Activated T-helper 17 cell treated with anti-CD3 and anti-CD28 coated beads, Interleukin-2, amount 50 U/mL, for 72 hours (primary cell): ENCODE data around the gene PID1. TPM values are rescaled to one million over a fixed set of nuclear protein-coding genes. Genes with fewer than 3 reads are reported as not detected.

ENCODE experiments used
- ATAC-seq: fragments of 150-1000 bp; cut with Tn5 transposase; replicated peaks from 2 replicates; pipeline ENCODE4 v1.10.0; 2021; ENCODE audit warnings: mild to moderate bottlenecking, moderate library complexity
- H3K27ac Mint-ChIP-seq: one replicate; pipeline ENCODE4 v1.8.0; 2022; ENCODE audit warnings: mixed read lengths
- H3K27me3 Mint-ChIP-seq: one replicate; pipeline ENCODE4 v1.8.0; 2022; ENCODE audit warnings: mixed read lengths
- H3K36me3 Mint-ChIP-seq: one replicate; pipeline ENCODE4 v1.8.0; 2022; ENCODE audit warnings: low read depth, mild to moderate bottlenecking, mixed read lengths
- H3K4me1 Mint-ChIP-seq: one replicate; pipeline ENCODE4 v1.8.0; 2022; ENCODE audit warnings: mixed read lengths
- H3K4me3 Mint-ChIP-seq: one replicate; pipeline ENCODE4 v1.8.0; 2022; ENCODE audit warnings: mild to moderate bottlenecking, mixed read lengths
- H3K9me3 Mint-ChIP-seq: one replicate; pipeline ENCODE4 v1.8.0; 2022; ENCODE audit warnings: mixed read lengths
- total RNA-seq, 2 donors: library from RNA; stranded (reverse); gene quantifications; one replicate each; pipeline ENCODE4 v1.2.3, GENCODE V29; 2022

PID1 gene
- total RNA-seq, 2 donors from 2014 or later, result not detected

- Mint-ChIP-seq H3K36me3 (no peaks in the 10 kb centered on the region), H3K27ac (no peak overlapping the region), H3K9me3 (peaks cover 13% of the 10 kb centered on the region), H3K27me3 (no peaks in the 10 kb centered on the region), H3K4me1 (no peaks in the 10 kb centered on the region), H3K4me3 (no peak overlapping the region)
- no peak for ATAC-seq
Observed at GRCh38 chr2:229059331-229060033, 211.6 kb downstream of the PID1 start.

GRCh38 chr2:229057976-229058553 lies 213.0 kb downstream of the PID1 start:
- H3K36me3 Mint-ChIP-seq, result no peaks in the 10 kb centered on the region
- H3K4me1 Mint-ChIP-seq, result no peaks in the 10 kb centered on the region
- H3K9me3 Mint-ChIP-seq, result peaks cover 13% of the 10 kb centered on the region
- no peaks in the 10 kb centered on the region for H3K27me3 Mint-ChIP-seq
- H3K27ac Mint-ChIP-seq, result no peak overlapping the region
- no peak overlapping the region for H3K4me3 Mint-ChIP-seq
- no peak for ATAC-seq

GRCh38 chr2:229054311-229054710 lies 216.8 kb downstream of the PID1 start:
- ATAC-seq, result no peak
- Mint-ChIP-seq H3K27me3 (no peaks in the 10 kb centered on the region), H3K4me3 (no peak overlapping the region), H3K27ac (no peak overlapping the region), H3K4me1 (no peaks in the 10 kb centered on the region), H3K9me3 (peaks cover 4% of the 10 kb centered on the region), H3K36me3 (no peaks in the 10 kb centered on the region)

GRCh38 chr2:229051798-229052197 lies 219.3 kb downstream of the PID1 start:
- no peaks in the 10 kb centered on the region for H3K36me3 Mint-ChIP-seq
- no peaks in the 10 kb centered on the region for H3K4me1 Mint-ChIP-seq
- H3K27ac Mint-ChIP-seq, result no peak overlapping the region
- peaks cover 6% of the 10 kb centered on the region for H3K9me3 Mint-ChIP-seq
- ATAC-seq, result no peak
- no peaks in the 10 kb centered on the region for H3K27me3 Mint-ChIP-seq
- no peak overlapping the region for H3K4me3 Mint-ChIP-seq

GRCh38 chr2:229050133-229050532 lies 221.0 kb downstream of the PID1 start:
- Mint-ChIP-seq H3K27me3 (no peaks in the 10 kb centered on the region), H3K27ac (no peak overlapping the region), H3K4me3 (no peak overlapping the region), H3K4me1 (no peaks in the 10 kb centered on the region), H3K36me3 (no peaks in the 10 kb centered on the region), H3K9me3 (peaks cover 4% of the 10 kb centered on the region)
- no peak for ATAC-seq

GRCh38 chr2:229048134-229048533 lies 223.0 kb downstream of the PID1 start:
- Mint-ChIP-seq H3K9me3 (peaks cover 9% of the 10 kb centered on the region), H3K4me1 (no peaks in the 10 kb centered on the region), H3K27me3 (no peaks in the 10 kb centered on the region), H3K36me3 (no peaks in the 10 kb centered on the region), H3K4me3 (no peak overlapping the region), H3K27ac (no peak overlapping the region)
- ATAC-seq, result no peak

GRCh38 chr2:229045671-229046070 lies 225.4 kb downstream of the PID1 start:
- no peaks in the 10 kb centered on the region for H3K27me3 Mint-ChIP-seq
- H3K4me3 Mint-ChIP-seq, result no peak overlapping the region
- H3K4me1 Mint-ChIP-seq, result no peaks in the 10 kb centered on the region
- peaks cover 9% of the 10 kb centered on the region for H3K9me3 Mint-ChIP-seq
- H3K36me3 Mint-ChIP-seq, result no peaks in the 10 kb centered on the region
- no peak for ATAC-seq
- no peak overlapping the region for H3K27ac Mint-ChIP-seq

- Mint-ChIP-seq H3K27me3 (no peaks in the 10 kb centered on the region), H3K36me3 (no peaks in the 10 kb centered on the region), H3K9me3 (peaks cover 9% of the 10 kb centered on the region), H3K27ac (no peak overlapping the region), H3K4me1 (no peaks in the 10 kb centered on the region), H3K4me3 (no peak overlapping the region)
- no peak for ATAC-seq
Observed at GRCh38 chr2:229044581-229044980, 226.5 kb downstream of the PID1 start.

- H3K4me3 Mint-ChIP-seq, result no peak overlapping the region
- no peaks in the 10 kb centered on the region for H3K36me3 Mint-ChIP-seq
- ATAC-seq, result no peak
- H3K27ac Mint-ChIP-seq, result no peak overlapping the region
- no peaks in the 10 kb centered on the region for H3K4me1 Mint-ChIP-seq
- peaks cover 9% of the 10 kb centered on the region for H3K9me3 Mint-ChIP-seq
- no peaks in the 10 kb centered on the region for H3K27me3 Mint-ChIP-seq
Observed at GRCh38 chr2:229043681-229044080, 227.4 kb downstream of the PID1 start.

GRCh38 chr2:229042349-229042748 lies 228.7 kb downstream of the PID1 start:
- H3K4me3 Mint-ChIP-seq, result no peak overlapping the region

GRCh38 chr2:229041691-229042090 lies 229.4 kb downstream of the PID1 start:
- no peak overlapping the region for H3K27ac Mint-ChIP-seq
- H3K9me3 Mint-ChIP-seq, result peaks cover 5% of the 10 kb centered on the region
- no peak for ATAC-seq
- H3K4me3 Mint-ChIP-seq, result no peak overlapping the region
- H3K4me1 Mint-ChIP-seq, result no peaks in the 10 kb centered on the region
- H3K27me3 Mint-ChIP-seq, result no peaks in the 10 kb centered on the region
- no peaks in the 10 kb centered on the region for H3K36me3 Mint-ChIP-seq

More at GRCh38 chr2:229042349-229042748, 228.7 kb downstream of the PID1 start:
- ATAC-seq, result no peak
- no peaks in the 10 kb centered on the region for H3K4me1 Mint-ChIP-seq
- H3K27me3 Mint-ChIP-seq, result no peaks in the 10 kb centered on the region
- H3K36me3 Mint-ChIP-seq, result no peaks in the 10 kb centered on the region
- no peak overlapping the region for H3K27ac Mint-ChIP-seq
- H3K9me3 Mint-ChIP-seq, result peaks cover 9% of the 10 kb centered on the region

GRCh38 chr2:229037621-229038020 lies 233.5 kb downstream of the PID1 start:
- Mint-ChIP-seq H3K27me3 (no peaks in the 10 kb centered on the region), H3K4me1 (no peaks in the 10 kb centered on the region), H3K36me3 (no peaks in the 10 kb centered on the region), H3K4me3 (no peak overlapping the region), H3K9me3 (peaks cover 5% of the 10 kb centered on the region), H3K27ac (no peak overlapping the region)
- ATAC-seq, result no peak

- ATAC-seq, result no peak
- H3K9me3 Mint-ChIP-seq, result peaks cover 5% of the 10 kb centered on the region
- H3K27ac Mint-ChIP-seq, result no peak overlapping the region
- no peaks in the 10 kb centered on the region for H3K4me1 Mint-ChIP-seq
- H3K4me3 Mint-ChIP-seq, result no peak overlapping the region
- no peaks in the 10 kb centered on the region for H3K27me3 Mint-ChIP-seq
- H3K36me3 Mint-ChIP-seq, result no peaks in the 10 kb centered on the region
Observed at GRCh38 chr2:229033816-229034215, 237.3 kb downstream of the PID1 start.

GRCh38 chr2:229032608-229033234 lies 238.4 kb downstream of the PID1 start:
- no peaks in the 10 kb centered on the region for H3K4me1 Mint-ChIP-seq
- peaks cover 5% of the 10 kb centered on the region for H3K9me3 Mint-ChIP-seq
- no peak overlapping the region for H3K27ac Mint-ChIP-seq
- H3K27me3 Mint-ChIP-seq, result no peaks in the 10 kb centered on the region
- no peak overlapping the region for H3K4me3 Mint-ChIP-seq
- H3K36me3 Mint-ChIP-seq, result no peaks in the 10 kb centered on the region
- ATAC-seq, result no peak
